SK-N-MC (cell line): ENCODE results near the gene CREB3.

Experiments
- DNase-seq: peaks from one replicate; pipeline ENCODE4 v3.0.0-alpha.2; 2011; ENCODE audit warnings: low read depth, low spot score
- H3K27ac ChIP-seq: fragments of 200-600 bp; sonication (generic); 2 replicates; pipeline ENCODE4 v1.5.1; 2016; ENCODE audit warnings: mixed run types
- H3K36me3 ChIP-seq: fragments of 200-600 bp; sonication (generic); 2 replicates; pipeline ENCODE4 v1.6.1; 2017; ENCODE audit warnings: antibody characterized with exemption, low read length, mixed read lengths; ENCODE audit not compliant: insufficient read depth
- H3K4me3 ChIP-seq: fragments of 200-600 bp; sonication (generic); 2 replicates; pipeline ENCODE4 v1.5.1; 2016
- H3K9ac ChIP-seq: fragments of 200-600 bp; sonication (generic); 2 replicates; pipeline ENCODE4 v1.8.0; 2017; ENCODE audit warnings: mixed run types, mixed read lengths; ENCODE audit not compliant: insufficient read length
- H3K9me3 ChIP-seq: fragments of 200-600 bp; sonication (generic); 2 replicates; pipeline ENCODE4 v1.6.1; 2017; ENCODE audit warnings: low read depth, mild to moderate bottlenecking, antibody characterized with exemption, low read length, moderate library complexity, mixed read lengths
- EZH2 ChIP-seq: fragments of 200-600 bp; sonication (generic); IDR thresholded peaks from one replicate; pipeline ENCODE4 v1.6.1; 2017; ENCODE audit warnings: antibody characterized with exemption
- FOXP2 ChIP-seq: optimal IDR thresholded peaks from 2 replicates; pipeline ENCODE3; 2011; ENCODE audit warnings: mild to moderate bottlenecking, moderate library complexity; ENCODE audit not compliant: insufficient read depth; ENCODE audit errors: extremely low read length, control extremely low read depth
- POLR2AphosphoS5 ChIP-seq: IDR thresholded peaks from 2 replicates; pipeline ENCODE4 v1.6.1; 2012; ENCODE audit warnings: mild to moderate bottlenecking, low read depth, low read length, borderline replicate concordance

Gene CREB3

GRCh38 chr9:35727676-35728040 is 4.8 kb upstream of the CREB3 start:
- H3K9ac ChIP-seq, result no peak overlapping the region
- no peak for DNase-seq
- H3K9me3 ChIP-seq, result no peaks in the 10 kb centered on the region
- TF ChIP-seq FOXP2, result no peak
- no peak for TF ChIP-seq POLR2AphosphoS5
- TF ChIP-seq EZH2, result no peak
- no peak overlapping the region for H3K27ac ChIP-seq
- H3K36me3 ChIP-seq, result peaks cover 23% of the 10 kb centered on the region
- H3K4me3 ChIP-seq, result no peak overlapping the region

GRCh38 chr9:35728041-35728971 is 4.2 kb upstream of the CREB3 start:
- Histone ChIP-seq H3K9ac (no peak overlapping the region), H3K9me3 (no peaks in the 10 kb centered on the region), H3K36me3 (peaks cover 19% of the 10 kb centered on the region), H3K4me3 (no peak overlapping the region), H3K27ac (no peak overlapping the region)
- no peak for TF ChIP-seq FOXP2
- no peak for TF ChIP-seq POLR2AphosphoS5
- no peak for TF ChIP-seq EZH2
- no peak for DNase-seq

- Histone ChIP-seq H3K27ac (no peak overlapping the region), H3K9ac (no peak overlapping the region), H3K36me3 (peaks cover 11% of the 10 kb centered on the region), H3K9me3 (no peaks in the 10 kb centered on the region), H3K4me3 (no peak overlapping the region)
- TF ChIP-seq EZH2 (no peak), POLR2AphosphoS5 (no peak), FOXP2 (no peak)
- DNase-seq, result no peak
Observed at GRCh38 chr9:35729101-35729500, 3.4 kb upstream of the CREB3 start.

- H3K27ac ChIP-seq, result no peak overlapping the region
- H3K9ac ChIP-seq, result no peak overlapping the region
- H3K4me3 ChIP-seq, result no peak overlapping the region
- DNase-seq, result no peak
- TF ChIP-seq FOXP2, result no peak
- no peak for TF ChIP-seq EZH2
- peaks cover 6% of the 10 kb centered on the region; the same call in 1 of the 2 replicates for H3K36me3 ChIP-seq
- H3K9me3 ChIP-seq, result no peaks in the 10 kb centered on the region
Observed at GRCh38 chr9:35729700-35730485, 2.6 kb upstream of the CREB3 start.

GRCh38 chr9:35730486-35730854 is 2.0 kb upstream of the CREB3 start:
- Histone ChIP-seq H3K9me3 (no peaks in the 10 kb centered on the region), H3K9ac (no peak overlapping the region), H3K27ac (no peak overlapping the region), H3K4me3 (peak overlapping the region; percentile 95), H3K36me3 (peaks cover 7% of the 10 kb centered on the region; the same call in 1 of the 2 replicates)
- TF ChIP-seq EZH2 (no peak), FOXP2 (no peak), POLR2AphosphoS5 (no peak)
- DNase-seq, result no peak

GRCh38 chr9:35731415-35732184 is 866 bp upstream of the CREB3 start:
- no peak for TF ChIP-seq FOXP2
- no peak for TF ChIP-seq EZH2
- TF ChIP-seq POLR2AphosphoS5, result no peak
- H3K36me3 ChIP-seq, result peaks cover 12% of the 10 kb centered on the region; the same call in 1 of the 2 replicates
- peak overlapping the region; percentile 95 for H3K4me3 ChIP-seq
- no peaks in the 10 kb centered on the region for H3K9me3 ChIP-seq
- H3K27ac ChIP-seq, result peak overlapping the region; percentile 63
- H3K9ac ChIP-seq, result peak overlapping the region; percentile 95
- DNase-seq, result no peak

GRCh38 chr9:35732800-35733541 is 505 bp downstream of the CREB3 start:
- Histone ChIP-seq H3K27ac (peak overlapping the region; percentile 63), H3K9ac (peak overlapping the region; percentile 95), H3K9me3 (no peaks in the 10 kb centered on the region), H3K36me3 (peaks cover 26% of the 10 kb centered on the region; the same call in 1 of the 2 replicates), H3K4me3 (peak overlapping the region; percentile 95)
- TF ChIP-seq FOXP2 (no peak), EZH2 (no peak), POLR2AphosphoS5 (no peak)
- no peak for DNase-seq

- DNase-seq, result no peak
- H3K9ac ChIP-seq, result no peak overlapping the region
- TF ChIP-seq FOXP2 (no peak), POLR2AphosphoS5 (no peak), EZH2 (no peak)
- no peak overlapping the region for H3K4me3 ChIP-seq
- no peaks in the 10 kb centered on the region for H3K9me3 ChIP-seq
- H3K36me3 ChIP-seq, result peaks cover 37% of the 10 kb centered on the region; the same call in 1 of the 2 replicates
- no peak overlapping the region for H3K27ac ChIP-seq
Observed at GRCh38 chr9:35734096-35734495, 1.6 kb downstream of the CREB3 start.
